ENCODE measurements around the gene ZBTB34.
"Not testable (repeated sequence)": the region's sequence is repeated elsewhere in the genome, so short reads cannot be mapped to it uniquely, and the experiment has no call there.

ZBTB34 gene

GRCh38 chr9:126860077-126860756, at the start of gene ZBTB34:
Gene ZBTB34 (plus strand): TSS chr9:126860639. CDS start chr9:126879400, 18,761 bp downstream.
- ATAC-seq = peak; percentile 73 to 80

- no peak for ATAC-seq
These were observed 47.4 kb upstream of the ZBTB34 start for GRCh38 chr9:126813072-126813471.

GRCh38 chr9:126814091-126814490, 46.3 kb upstream of the ZBTB34 start:
- ATAC-seq = no peak

GRCh38 chr9:126817615-126818014, 42.8 kb upstream of the ZBTB34 start:
- not testable (repeated sequence) for ATAC-seq

- ATAC-seq = no peak
These were observed 42.0 kb upstream of the ZBTB34 start for GRCh38 chr9:126818482-126818881.

GRCh38 chr9:126819482-126819881, 41.0 kb upstream of the ZBTB34 start:
- peak; percentile 35 to 83 for ATAC-seq

- ATAC-seq = no peak
These were observed 38.2 kb upstream of the ZBTB34 start for GRCh38 chr9:126822278-126822677.

- ATAC-seq = no peak
These were observed 37.6 kb upstream of the ZBTB34 start for GRCh38 chr9:126822873-126823272.

- ATAC-seq = not testable (repeated sequence)
These were observed 36.4 kb upstream of the ZBTB34 start for GRCh38 chr9:126824052-126824451.

- no peak for ATAC-seq
These were observed 33.2 kb upstream of the ZBTB34 start for GRCh38 chr9:126827227-126827626.

GRCh38 chr9:126829035-126829434, 31.4 kb upstream of the ZBTB34 start:
- no peak for ATAC-seq

- ATAC-seq = peak in 1 of 2 donors; percentile 53
These were observed 29.6 kb upstream of the ZBTB34 start for GRCh38 chr9:126830827-126831226.

GRCh38 chr9:126832440-126832839, 28.0 kb upstream of the ZBTB34 start:
- ATAC-seq = no peak

GRCh38 chr9:126833020-126833419, 27.4 kb upstream of the ZBTB34 start:
- ATAC-seq = no peak

- ATAC-seq = no peak
These were observed 26.6 kb upstream of the ZBTB34 start for GRCh38 chr9:126833710-126834345.

- ATAC-seq = no peak
These were observed 25.8 kb upstream of the ZBTB34 start for GRCh38 chr9:126834672-126835071.

GRCh38 chr9:126836216-126836615, 24.2 kb upstream of the ZBTB34 start:
- no peak for ATAC-seq

GRCh38 chr9:126838055-126838811, 22.2 kb upstream of the ZBTB34 start:
- peak in 1 of 2 donors; percentile 64 for ATAC-seq

- ATAC-seq = no peak
These were observed 21.5 kb upstream of the ZBTB34 start for GRCh38 chr9:126838895-126839294.

- ATAC-seq = no peak
These were observed 21.1 kb upstream of the ZBTB34 start for GRCh38 chr9:126839301-126839700.

- no peak for ATAC-seq
These were observed 18.1 kb upstream of the ZBTB34 start for GRCh38 chr9:126842220-126842842.

- no peak for ATAC-seq
These were observed 17.3 kb upstream of the ZBTB34 start for GRCh38 chr9:126842977-126843799.

Measured in activated CD4-positive, CD25-positive, alpha-beta regulatory T cell treated with anti-CD3 and anti-CD28 coated beads, Interleukin-2, amount 50 U/mL, for 24 hours (primary cell).